ENCODE data around the gene PRR23E. TPM values are rescaled to one million over a fixed set of nuclear protein-coding genes. Genes with fewer than 3 reads are reported as not detected.

The PRR23E gene, protein sequence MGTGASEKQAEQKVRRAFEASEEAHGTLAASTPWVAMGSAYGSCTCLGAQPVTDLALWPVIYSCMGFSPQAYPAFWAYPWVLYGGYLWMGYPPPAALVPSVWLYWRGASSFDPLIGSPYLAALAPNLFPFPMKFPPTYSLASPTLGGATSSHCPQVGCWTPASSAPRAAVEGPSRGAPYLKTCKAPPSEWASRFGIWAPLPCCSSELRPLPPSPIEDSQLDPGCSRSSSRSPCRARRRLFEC
- not detected in 2 replicates for total RNA-seq (2013; cell fraction: nucleolus; rRNA removed)
- total RNA-seq (2014; rRNA removed) = not detected in 2 replicates
- total RNA-seq (2014; rRNA removed; fragmentation: Illumina TruSeq; extraction: Trizol) = not detected in 2 replicates
- total RNA-seq (2021) = not detected in 2 replicates
- polyA plus RNA-seq (2011; ENCODE audit: low read depth) = not detected
- not detected in 2 replicates for polyA plus RNA-seq (2011; rRNA removed)
- polyA plus RNA-seq (2011; cell fraction: cytosol; rRNA removed) = not detected in 2 replicates
- polyA plus RNA-seq (2011; cell fraction: nucleus; rRNA removed) = not detected in 2 replicates
- polyA plus RNA-seq (2012) = not detected in 2 replicates
- polyA plus RNA-seq (2014; fragmentation: Illumina TruSeq; extraction: Trizol) = not detected in 2 replicates
- not detected for polyA plus RNA-seq (2014; fragmentation: Nextera tagmentation; extraction: Ambion mirVana)
- not detected in 2 replicates for polyA plus RNA-seq (2014; rRNA removed)
- not detected for polyA plus RNA-seq (2016; fragmentation: Nextera tagmentation; extraction: Ambion mirVana)
- not detected in 2 replicates for polyA minus RNA-seq (2011; rRNA and poly(A)+ RNA removed)
- not detected in 2 replicates for polyA minus RNA-seq (2011; cell fraction: cytosol; rRNA and poly(A)+ RNA removed)
- not detected in 2 replicates for polyA minus RNA-seq (2011; cell fraction: nucleus; rRNA and poly(A)+ RNA removed)
- not detected for Bru-seq, nascent RNA
- BruChase-seq, experiment 1, labeled RNA remaining after a 6-hour chase = not detected
- not detected for BruChase-seq, experiment 2, labeled RNA remaining after a 2-hour chase
- long read RNA-seq, experiment 1 = 0 reads
- long read RNA-seq, experiment 2 = 0 reads

DNA sequence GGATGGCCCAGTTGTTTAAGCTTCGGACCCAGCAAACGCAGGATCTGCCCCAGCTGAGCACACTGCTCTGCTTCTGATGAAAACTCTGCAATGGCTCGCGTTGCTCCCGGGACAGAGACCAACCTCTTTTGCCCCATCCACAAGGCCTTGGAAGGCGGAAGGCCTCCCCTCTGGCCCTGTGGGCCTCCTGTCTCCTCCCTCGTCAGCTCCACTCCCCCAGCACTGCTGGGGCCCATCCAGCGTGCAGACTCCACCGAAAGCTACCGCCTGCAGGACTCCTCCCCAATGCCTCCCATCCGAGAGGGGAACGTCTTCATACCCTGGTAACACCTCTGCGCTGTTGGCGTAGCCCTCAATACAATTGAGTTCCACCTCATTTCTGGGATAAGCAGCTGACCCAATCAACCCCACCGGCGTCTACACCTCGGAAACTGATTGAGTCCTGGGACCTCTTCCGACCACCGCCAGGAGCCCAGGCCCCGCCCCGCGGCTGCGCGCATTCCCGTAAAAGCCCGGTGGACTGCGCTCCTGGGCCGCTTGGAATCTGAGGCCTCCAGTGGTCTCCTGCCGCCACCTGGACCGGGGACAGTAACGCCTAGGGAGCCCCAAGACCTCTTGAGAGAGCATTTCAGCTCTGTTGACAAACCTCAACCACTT, at the start of gene PRR23E:
Gene PRR23E (plus strand): TSS at position 556 of the 657 bp plus-strand sequence. CDS start 3,555 bp downstream, outside the sequence.
- CTCF ChIA-PET = no interaction called here
- Histone ChIP-seq H3K9me3 (replicated peaks; ENCODE audit: control insufficient read depth, insufficient read depth, low read length) (no peaks in the 10 kb centered on the region; the same call in 2 of the 3 replicates), H3K27me3 (replicated peaks in 1 of 2; ENCODE audit: control insufficient read depth in 2 of 2, insufficient read depth in 2 of 2, low read length in 1 of 2) (no peaks in the 10 kb centered on the region), H3K4me3 (no peak within 1 kb of the TSS), H3K4me2 (ENCODE audit: control insufficient read depth, insufficient read depth) (no peak within 1 kb of the TSS), H3K27ac (ENCODE audit: control insufficient read depth, insufficient read depth) (no peak within 1 kb of the TSS), H3K36me3 (ENCODE audit: control insufficient read depth in 2 of 2, insufficient read depth in 2 of 2, low read length in 1 of 2) (no peaks in the 10 kb centered on the region), H2AFZ (ENCODE audit: control insufficient read depth, low read depth, low read length) (no peak within 1 kb of the TSS), H3K9ac (ENCODE audit: control insufficient read depth, insufficient read depth, low read length) (no peak within 1 kb of the TSS), H3K79me2 (ENCODE audit: control insufficient read depth, insufficient read depth, low read length) (no peaks in the 10 kb centered on the region), H3K4me1 (ENCODE audit: control insufficient read depth, insufficient read depth, low read length) (no peaks in the 10 kb centered on the region), H4K20me1 (ENCODE audit: control insufficient read depth, insufficient read depth) (no peaks in the 10 kb centered on the region)
- ATAC-seq = no peak
- SMC1A ChIA-PET (ENCODE audit: uncharacterized antibody, unreplicated experiment) = interaction anchor here (0.8 to 1.0 kb wide), 2 partner anchors 59 to 207 kb away, joined by 3 read pairs; no protein-coding TSS in a partner anchor
- POLR2A ChIA-PET = no interaction called here
- intact Hi-C loops (cut with micrococcal nuclease; ENCODE audit: unreplicated experiment) = no loop called here
- RAD21 ChIA-PET (ENCODE audit: unreplicated experiment) = no interaction called here
- 65% methylated on average over 31 of the region's 31 CpGs for WGBS (ENCODE audit: insufficient coverage, insufficient replicate concordance, low lambda C conversion rate, missing lambda C conversion rate)
- no peak for DNase-seq (ENCODE audit: low read depth, low spot score)
- BruUV-seq (replicated peaks) = no TSS peak
- no peak for TF ChIP-seq EZH2 (IDR thresholded peaks at IDR 0.05; ENCODE audit: borderline replicate concordance, control insufficient read depth, low read depth, low read length)
- no peak for TF ChIP-seq TAF1 (IDR thresholded peaks at IDR 0.05; ENCODE audit: borderline replicate concordance, low read depth, low read length)
- TF ChIP-seq ZNF622 (IDR thresholded peaks at IDR 0.05) = no peak
- TF ChIP-seq CBX3 (IDR thresholded peaks at IDR 0.05; ENCODE audit: borderline replicate concordance, low read depth) = no peak
- TF ChIP-seq SIN3A (IDR thresholded peaks at IDR 0.05; ENCODE audit: low read depth, low read length) = no peak
- no peak for TF ChIP-seq ZSCAN29 (IDR thresholded peaks at IDR 0.05)
- no peak for TF ChIP-seq RB1 (IDR thresholded peaks at IDR 0.05; ENCODE audit: borderline replicate concordance)
- no peak for TF ChIP-seq RBBP5 (conservative IDR thresholded peaks at IDR 0.05)
- TF ChIP-seq, protein P1, sequence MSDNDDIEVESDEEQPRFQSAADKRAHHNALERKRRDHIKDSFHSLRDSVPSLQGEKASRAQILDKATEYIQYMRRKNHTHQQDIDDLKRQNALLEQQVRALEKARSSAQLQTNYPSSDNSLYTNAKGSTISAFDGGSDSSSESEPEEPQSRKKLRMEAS (IDR thresholded peaks at IDR 0.05; ENCODE audit: low read depth, low read length) = no peak
- no peak for TF ChIP-seq POLR2A (IDR thresholded peaks at IDR 0.05; ENCODE audit: low read depth, low read length)
- no peak for TF ChIP-seq CBX5 (IDR thresholded peaks at IDR 0.05; ENCODE audit: low read depth)
- no peak for TF ChIP-seq SMC3 (IDR thresholded peaks at IDR 0.05; ENCODE audit: borderline replicate concordance, low read length)
- in situ Hi-C loops (cut with MboI) = no loop called here
- FAIRE-seq = no peak
